G401.6 (cell line): ENCODE measurements around the gene KANSL1L.

Source experiments
- FAIRE-seq: peaks from 2 replicates; lab custom pipeline; 2012; peaks lifted over from hg19 to GRCh38; lab: Jason Lieb, UNC

Gene KANSL1L

DNA sequence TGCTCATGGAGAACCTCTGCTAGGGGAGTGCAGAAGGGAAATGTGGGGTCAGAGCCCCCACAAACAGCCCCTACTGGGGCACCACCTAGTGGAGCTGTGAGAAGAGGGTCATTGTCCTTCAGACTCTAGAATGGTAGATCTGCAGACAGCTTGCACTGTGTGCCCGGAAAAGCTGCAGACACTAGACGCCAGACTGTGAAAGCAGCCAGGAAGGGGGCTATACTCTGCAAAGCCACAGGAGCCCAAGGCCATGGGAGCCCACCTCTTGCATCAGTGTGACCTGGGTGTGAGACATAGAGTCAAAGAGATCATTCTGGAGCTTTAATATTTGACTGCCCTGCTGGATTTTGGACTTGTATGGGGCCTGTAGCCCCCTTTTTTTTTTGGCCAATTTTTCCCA is 107.9 kb downstream of the KANSL1L start:
- no peak for FAIRE-seq

DNA sequence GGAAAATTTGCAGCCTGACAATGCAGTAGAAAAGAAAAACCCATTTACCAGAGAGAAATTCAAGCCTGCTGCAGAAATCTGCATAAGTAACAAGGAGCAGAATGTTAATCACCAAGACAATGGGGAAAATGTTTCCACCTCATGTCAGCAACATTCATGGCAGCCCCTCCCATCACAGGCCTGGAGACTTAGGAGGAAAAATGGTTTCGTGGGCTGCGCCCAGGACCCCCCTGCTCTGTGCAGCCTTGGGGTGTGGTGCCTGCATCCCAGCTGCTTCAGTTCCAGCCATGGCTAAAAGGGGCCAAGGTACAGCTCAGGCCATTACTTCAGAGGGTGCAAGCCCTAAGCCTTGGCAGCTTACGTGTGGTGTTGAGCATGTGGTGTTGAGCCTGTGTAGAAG is 115.4 kb downstream of the KANSL1L start:
- FAIRE-seq, result no peak

DNA sequence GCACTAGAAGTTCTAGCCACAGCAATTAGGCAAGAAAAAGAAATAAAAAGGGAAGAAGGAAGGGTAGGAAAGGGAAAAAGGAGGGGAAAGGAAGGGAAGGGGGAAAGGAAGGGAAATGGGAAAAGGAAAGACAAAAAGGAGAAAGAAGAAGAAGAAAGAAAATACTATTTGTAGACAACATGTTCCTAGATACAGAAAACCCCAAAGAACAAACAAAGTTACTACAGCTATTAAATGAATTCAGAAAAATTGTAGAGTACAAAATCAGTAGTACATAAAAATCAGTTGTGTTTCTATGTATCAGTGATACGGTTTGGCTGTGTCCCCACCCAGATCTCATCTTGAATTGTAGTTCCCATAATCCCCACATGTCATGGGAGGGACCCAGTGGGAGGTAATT is 116.5 kb downstream of the KANSL1L start:
- FAIRE-seq, result no peak

DNA sequence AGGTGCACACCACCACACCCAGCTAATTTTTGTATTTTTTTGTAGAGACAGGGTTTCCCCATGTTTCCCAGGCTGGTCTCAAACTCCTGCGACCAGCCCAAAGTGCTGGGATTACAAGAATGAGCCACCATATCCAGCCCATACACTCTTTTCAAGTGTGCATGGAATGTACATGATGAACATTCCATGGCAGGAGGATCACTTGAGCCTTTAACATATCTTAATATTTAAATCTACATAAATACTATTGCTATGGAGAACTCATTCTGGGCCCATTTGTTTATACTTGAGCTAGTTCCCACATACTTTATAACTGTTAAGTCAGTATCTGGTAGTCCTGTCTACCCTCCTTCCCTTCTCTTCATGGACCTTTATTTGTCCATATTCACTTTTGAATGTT is 120.3 kb downstream of the KANSL1L start:
- no peak for FAIRE-seq

DNA sequence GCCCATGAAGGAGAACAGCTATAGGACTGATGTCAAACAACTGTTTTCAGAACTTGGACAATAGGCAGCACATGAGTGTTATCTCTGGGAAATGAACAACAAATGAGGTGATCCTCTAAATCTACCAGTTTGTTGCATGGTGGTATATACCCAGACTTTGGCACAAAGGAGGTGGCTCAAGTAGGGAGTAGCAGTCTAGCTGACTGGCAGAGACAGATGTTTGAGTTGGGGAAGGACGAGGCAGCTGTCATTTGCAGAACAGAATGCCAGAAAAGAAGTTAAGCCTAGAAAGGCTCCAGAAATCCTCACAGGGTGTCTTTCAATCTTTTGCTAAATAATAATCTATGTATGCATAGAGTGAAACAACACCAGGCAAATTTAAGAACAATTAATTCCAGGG is 121.4 kb downstream of the KANSL1L start:
- no peak for FAIRE-seq

DNA sequence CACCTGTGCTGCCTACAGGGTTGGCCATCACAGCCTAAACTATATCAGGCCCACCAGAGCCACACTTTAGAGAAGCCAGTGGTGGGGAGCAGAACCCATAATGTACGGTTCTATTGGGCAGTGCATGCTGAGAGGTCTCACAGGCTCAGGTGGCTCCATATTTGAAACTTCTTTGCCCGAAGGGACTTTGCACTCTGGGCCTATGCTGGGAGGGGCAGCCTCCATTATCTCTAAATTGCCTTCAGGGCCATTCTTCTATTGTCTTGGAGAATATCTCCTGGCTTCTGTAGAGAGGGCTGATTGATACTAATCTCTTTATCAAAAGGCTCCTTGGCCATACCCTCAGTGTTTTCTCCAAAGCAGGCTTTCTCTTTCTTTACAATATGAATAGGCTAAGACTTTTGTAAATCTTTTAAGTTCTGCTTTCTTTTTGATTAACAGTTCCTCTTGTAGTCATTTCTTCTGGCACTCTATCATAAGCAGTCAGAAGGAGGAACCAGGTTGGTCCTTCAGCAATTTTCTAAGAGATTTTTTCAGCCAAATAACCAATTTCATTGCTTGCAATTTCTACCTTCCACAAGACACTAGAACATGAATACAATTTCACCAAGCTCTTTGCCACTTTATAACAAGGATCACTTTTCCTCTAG is 124.2 kb downstream of the KANSL1L start:
- no peak for FAIRE-seq

DNA sequence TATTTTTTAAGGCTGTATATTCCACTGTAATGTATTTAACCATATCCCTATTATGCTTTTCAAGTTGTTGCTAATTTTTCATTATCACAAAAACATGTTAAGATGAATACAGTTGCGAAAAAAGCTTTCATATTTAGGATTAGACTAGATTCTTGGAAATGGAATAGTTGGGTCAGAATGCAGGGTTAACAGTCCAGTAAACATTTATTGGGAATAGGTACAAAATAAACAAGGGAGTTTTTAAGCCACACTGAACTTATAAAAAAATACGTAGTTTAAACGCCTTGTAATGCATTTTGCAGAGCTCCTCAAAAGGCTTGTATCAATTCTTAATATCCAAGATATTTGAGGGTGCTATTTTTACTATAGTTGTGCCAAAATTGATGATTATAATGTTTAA is 133.1 kb downstream of the KANSL1L start:
- no peak for FAIRE-seq

DNA sequence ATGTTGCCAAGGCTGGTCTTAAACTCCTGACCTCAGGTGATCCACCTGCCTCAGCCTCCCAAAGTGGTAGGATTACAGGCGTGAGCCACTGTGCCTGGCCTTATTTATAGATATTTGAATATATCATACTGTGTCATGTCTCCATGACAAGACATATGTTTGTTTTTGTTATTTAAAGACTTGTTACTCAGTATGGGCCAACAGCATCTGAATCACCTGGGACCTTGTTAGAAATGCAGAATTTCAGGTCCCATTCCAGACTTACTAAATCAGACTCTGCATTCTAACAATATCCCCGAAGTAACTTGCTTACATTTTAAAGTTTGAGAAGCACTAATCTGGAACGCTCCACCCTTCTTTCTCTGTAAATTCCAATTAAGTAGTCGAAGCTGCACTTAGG is 135.5 kb downstream of the KANSL1L start:
- no peak for FAIRE-seq

DNA sequence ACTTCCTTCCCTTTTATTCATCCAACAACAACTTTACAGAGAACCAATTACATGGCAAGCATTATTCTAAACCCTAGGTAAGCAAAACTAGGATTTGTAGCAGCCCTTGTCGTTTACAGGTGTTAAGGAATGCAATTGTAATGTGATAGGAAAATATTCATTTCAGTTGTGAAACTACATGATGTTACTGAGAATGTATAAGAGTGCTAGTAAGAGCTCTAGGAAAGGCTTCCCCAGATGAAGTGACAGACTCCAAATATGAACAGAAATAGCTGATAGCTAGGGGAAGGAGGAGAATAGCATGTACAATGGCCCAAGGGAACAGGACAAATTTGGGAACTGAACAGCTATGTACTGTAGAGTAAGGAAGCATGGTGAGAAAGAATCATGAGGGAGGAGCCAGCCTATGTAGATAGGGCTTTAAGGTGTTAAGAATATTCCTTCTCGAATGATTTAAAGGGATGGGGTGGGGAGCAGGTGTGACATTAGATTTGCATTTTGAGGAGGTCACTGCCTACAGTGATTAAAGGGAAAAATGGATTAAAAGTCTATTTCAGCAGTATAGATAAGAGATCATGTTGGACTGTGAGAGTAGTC is 137.0 kb downstream of the KANSL1L start:
- FAIRE-seq, result no peak

DNA sequence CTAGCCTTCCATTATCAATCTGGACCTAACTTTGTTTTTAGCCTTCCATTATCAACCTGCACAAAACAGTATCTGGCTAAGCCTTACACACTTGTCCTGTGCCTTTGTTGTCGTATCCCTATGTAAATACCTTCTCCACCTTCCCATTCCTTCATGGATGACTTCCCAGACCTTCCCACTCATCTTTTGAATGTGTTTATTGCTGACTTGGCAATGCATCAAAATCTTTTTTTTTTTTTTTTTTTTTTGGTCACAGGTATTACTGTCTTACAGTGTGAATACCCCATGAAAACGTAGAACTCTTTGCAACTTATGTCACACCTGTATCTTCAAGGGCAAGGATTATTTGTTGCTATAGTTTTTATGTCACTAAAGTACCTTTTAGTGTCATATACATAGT is 143.0 kb downstream of the KANSL1L start:
- no peak for FAIRE-seq

DNA sequence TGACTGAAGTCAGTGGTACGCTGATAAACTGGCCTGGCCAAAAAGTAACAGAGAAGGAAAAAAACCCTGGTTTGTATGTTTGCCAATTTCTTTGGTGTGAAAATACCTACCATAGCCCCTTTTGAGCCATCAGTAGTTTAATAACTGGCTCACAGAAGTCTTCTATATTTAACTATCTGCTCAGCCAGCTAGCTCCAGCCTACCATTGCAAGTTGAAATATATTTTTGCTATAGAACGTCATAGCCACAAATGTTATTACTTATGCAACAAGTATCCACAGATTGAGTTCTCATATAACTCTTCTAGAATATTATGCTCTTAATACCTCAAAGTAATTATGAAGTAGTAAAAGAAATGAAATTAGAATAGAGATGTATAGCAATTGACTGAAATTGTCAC is 143.6 kb downstream of the KANSL1L start:
- no peak for FAIRE-seq

DNA sequence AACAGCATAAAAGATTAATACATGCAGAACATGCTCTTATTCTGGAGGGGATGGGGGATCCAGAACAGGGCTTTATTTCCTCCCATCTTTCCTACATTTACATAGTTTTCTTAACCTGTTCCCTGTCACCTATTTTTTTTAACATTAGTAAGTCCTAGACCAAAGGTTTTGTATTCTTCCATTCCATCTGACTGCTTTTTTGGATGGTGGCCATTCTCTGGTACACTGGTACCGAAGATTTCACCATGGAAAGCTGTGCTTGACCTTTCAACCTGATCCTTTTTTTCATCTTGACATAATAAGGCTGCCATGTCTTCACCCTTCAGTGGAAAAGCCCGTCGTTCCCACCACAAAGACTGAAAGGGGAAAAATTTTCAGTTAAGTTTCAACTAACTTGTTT is 148.4 kb downstream of the KANSL1L start:
- FAIRE-seq, result no peak

DNA sequence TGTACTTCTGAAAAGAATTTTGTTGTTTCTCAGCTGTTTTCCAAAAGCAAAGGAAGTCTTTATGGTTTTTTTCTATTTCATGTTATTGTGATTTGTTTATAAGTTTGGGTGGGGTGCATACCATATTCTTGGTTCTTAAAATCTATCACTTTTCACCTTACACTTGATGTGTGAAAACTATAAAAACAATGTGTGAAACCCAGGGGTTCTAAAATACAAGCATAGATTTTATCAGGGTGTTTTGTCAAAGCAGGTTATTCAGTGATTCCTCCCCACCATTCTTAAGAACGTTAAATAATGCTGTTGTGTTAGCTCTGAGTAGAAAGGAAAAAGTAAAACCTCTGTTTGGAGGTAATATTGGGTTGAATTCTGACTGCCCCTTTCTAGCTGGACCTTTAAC is 151.1 kb downstream of the KANSL1L start:
- FAIRE-seq, result no peak

DNA sequence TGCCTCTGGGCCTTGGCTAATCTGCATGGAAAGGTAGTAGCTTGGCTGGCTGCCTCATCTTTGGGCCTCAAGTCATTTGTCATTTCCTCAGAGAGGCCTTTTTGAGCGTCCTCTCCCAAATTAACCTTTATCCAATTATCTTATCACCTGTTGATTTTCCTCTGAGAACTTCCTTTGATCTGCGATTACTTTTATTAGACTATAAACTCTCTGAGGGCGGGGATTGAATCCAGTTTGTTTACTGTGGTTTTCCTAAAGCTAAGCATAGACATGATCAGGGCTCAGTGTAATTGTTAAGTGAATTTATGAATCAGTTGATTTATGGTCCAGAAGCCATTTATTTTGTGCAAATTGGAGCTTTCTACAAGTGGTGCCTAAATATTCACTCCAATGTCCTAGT is 161.3 kb downstream of the KANSL1L start:
- no peak for FAIRE-seq

DNA sequence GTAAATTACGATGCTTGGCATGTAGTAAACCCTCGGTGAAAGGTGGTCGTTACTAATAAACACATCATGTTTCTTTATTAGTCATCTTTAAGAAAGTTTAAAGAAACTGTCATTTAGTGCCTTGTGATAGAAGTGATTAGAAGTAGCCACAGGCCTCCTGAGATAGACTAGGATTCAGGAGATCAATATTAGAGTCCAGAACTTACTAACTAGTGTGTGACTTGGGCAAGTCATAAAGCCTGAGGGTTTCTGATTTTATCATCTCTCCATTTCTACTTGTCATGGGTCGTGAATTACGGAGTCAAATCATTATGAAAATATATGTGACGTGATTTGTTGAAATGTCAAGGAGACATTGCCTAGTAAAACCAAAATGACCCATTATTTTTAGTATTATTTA is 162.1 kb downstream of the KANSL1L start:
- FAIRE-seq, result no peak

DNA sequence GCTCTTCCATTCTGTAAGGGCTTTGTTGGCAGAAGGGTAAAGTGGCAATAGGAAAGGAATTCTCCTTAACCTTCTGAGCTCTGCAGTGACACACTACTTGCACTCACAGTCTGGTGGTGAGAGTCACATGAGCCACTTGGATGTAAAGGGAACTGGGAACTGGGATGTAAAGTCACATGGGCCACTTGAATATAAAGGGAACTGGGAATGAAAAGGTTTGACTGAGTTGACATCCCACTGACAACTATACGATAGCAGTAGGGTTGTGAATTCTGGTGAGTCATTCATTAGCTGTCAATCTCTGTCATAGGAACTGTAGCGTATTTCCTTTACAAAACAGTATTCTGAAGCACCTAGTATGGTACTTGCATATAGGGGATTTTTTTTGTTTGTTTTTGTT is 163.3 kb downstream of the KANSL1L start:
- FAIRE-seq, result no peak

DNA sequence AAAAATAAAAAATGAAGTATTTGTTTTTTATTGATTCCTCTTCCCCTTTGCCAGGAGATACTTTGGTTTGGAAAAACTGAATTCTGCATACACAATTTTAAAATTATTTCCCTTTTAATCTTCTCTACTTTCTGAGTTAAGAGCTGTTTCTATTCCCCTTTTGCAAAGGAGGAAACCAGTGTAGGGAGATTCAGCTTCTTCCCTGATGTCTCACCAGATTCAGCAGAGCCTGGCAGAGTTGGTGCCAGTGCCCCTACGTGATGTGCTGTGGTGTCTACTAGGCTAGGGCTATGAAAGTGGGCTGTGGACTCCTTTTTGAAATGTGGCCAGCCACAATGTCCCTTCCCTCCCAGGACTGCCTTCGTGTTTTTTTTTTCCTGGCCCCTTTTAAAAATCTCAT is 166.3 kb downstream of the KANSL1L start:
- FAIRE-seq, result no peak

DNA sequence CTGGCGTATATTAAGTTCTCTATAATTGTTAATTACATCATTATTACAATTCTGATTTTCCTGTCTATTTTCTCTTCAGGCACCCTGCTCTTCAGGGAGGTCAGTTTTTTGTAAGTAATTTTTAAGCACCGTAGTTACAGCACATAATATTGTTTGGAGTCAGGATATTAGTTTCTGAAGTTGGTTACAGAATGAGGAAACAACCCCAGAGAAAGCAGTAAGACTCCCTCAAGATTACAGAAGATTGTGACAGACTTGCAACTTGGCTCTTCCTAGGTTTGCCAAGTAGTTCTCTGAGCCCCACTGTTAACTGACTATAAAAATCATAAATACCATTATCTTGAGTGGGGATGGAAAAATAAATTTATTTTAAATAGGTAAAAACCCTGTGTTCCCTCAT is 167.8 kb downstream of the KANSL1L start:
- FAIRE-seq, result no peak

DNA sequence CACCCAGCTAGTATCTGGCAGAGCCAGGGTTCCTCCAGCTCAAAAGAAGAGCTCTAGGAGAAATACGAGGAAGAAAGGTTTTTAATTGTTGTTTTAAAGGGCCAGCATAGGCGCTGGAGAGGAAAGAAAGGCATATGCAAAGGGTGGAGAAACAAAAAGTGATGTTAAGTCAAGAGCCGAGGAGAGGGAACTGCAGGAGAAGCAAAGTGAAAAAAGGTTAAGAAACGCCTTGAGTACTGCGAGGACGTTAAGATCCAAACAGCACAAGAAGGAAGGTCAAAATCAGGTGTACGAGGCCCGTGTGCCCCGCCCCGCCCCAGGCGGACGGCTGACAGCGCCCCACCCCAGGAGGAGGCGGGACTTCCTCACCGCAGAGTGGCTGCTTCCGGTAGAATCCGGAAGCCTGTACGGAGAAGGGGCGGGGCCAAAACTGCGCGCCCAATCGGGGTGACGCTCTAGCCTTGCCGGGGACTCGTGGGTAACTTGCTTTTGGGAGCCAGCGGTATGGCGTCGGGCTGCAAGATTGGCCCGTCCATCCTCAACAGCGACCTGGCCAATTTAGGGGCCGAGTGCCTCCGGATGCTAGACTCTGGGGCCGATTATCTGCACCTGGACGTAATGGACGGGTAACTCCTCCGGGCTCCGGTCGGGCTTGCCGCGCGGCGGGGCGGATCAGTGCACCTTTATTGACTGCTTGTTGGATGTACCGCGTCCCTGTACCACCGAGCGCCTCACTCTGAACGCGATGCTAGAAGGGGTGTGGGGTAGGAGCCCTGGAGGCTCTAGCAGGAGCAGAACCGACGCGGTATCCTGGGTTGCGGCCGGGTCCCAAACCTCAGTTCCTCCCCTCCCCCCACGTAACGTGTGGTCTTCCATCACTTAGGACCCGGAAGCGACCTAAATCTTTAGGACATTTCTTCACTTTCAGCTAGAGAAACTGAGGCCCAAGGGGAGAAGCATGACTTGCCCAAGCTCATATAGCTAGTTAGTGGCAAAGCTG is 168.8 kb downstream of the KANSL1L start, which contains the start of gene RPE:
TSS of gene RPE (plus strand) at position 481 of the 1,000 bp plus-strand sequence. CDS start at position 505, 24 bp downstream.
- peak; percentile 96 for FAIRE-seq

DNA sequence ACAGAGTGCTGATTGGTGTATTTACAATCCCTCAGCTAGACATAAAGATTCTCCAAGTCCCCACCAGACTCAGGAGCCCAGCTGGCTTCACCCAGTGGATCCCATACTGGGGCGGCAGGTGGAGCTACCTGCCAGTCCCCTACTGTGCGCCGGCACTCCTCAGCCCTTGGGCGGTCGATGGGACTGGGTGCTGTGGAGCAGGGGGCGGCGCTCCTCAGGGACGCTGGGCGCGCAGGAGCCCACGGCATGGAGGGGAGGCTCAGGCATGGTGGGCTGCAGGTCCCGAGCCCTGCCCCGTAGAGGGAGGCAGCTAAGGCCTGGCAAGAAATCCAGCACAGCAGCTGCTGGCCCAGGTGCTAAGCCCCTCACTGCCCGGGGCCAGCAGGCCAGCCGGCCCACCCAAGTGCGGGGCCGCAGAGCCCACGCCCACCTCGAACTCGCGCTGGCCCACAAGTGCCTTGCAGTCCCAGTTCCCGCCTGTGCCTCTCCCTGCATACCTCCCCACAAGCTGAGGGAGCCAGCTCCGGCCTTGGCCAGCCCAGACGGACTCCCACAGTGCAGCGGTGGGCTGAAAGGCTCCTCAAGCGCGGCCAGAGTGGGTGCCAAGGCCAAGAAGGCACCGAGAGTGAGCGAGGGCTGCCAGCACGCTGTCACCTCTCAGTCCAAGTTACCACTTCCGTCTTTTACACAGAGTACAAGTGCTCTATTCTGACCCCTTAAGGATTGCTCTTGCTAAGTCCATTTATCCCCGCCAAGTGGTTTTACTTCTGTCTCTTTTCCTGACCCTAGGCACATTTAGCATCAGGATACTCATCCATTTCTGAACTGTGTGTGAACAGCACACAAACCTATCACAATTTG is 170.5 kb downstream of the KANSL1L start:
- no peak for FAIRE-seq

DNA sequence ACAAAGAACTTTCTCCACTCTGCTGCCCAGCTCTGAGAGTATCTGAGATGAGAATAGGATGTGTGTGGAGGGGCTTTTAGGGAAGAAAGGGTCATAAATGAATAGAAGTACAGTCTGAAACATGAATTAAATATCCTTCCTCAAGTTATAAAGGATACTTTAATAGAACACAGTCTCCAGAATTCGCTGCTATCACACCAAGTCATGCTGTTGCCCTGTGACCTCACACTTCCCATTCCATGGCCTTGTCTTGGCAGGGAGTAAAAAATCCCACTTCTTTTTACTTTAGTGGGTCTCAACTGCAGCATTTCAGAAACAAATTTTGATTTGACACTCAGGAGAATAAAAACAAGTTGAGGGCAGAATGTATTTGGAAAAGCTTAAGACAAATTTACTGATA is 172.6 kb downstream of the KANSL1L start:
- no peak for FAIRE-seq

DNA sequence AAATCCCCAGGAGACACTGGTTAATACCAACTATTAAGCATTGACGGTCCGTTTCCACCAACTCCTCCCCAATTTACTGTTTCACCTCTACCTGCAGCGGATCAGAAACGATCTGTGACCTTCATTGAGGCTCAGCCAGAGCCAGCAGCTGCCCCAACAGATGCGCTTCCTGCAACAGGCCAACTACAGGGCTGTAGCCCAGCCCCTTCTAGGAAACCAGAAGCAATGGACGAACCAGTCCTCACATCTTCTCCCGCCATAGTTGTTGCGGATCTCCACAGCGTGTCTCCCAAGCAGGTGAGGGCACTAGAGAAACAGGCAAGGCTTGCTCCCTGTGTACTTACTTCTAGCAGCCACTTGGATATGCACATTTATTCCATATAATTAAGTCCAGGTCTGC is 177.2 kb downstream of the KANSL1L start:
- no peak for FAIRE-seq
